H1 (cell line): Measurements from ENCODE around the gene OSTN. TPM values are rescaled to one million over a fixed set of nuclear protein-coding genes. Genes with fewer than 3 reads are reported as not detected.

Experiments used
- CTCF ChIA-PET: fragments of 300-600 bp; sonication (Branson Sonifier 250); formaldehyde crosslinking; loops from one replicate; lab custom pipeline; 2021; ENCODE audit not compliant: partially characterized antibody; lab: Charles Lee
- POLR2A ChIA-PET: fragments of 300-600 bp; sonication (Branson Sonifier 250); formaldehyde crosslinking; loops from one replicate; lab custom pipeline; 2021; ENCODE audit warnings: inconsistent platforms; ENCODE audit not compliant: partially characterized antibody; lab: Charles Lee
- DNase-seq, 2 experiments: peaks; one replicate each; pipeline versions ENCODE4 v3.0.0 to v3.0.0-alpha.2; 2010 to 2022; ENCODE audit warnings: low spot score in 2 of 2, low read depth in 1 of 2, mixed read lengths in 1 of 2
- FAIRE-seq: peaks from 2 replicates; lab custom pipeline; 2011; peaks lifted over from hg19 to GRCh38; lab: Jason Lieb, UNC
- H2AFZ ChIP-seq: 2 replicates; pipeline ENCODE4 v1.8.1; 2012; ENCODE audit warnings: low read length, inconsistent platforms
- H2AK5ac ChIP-seq: 2 replicates; pipeline ENCODE4 v1.6.1; 2013; ENCODE audit warnings: low read depth, low read length
- H2BK120ac ChIP-seq: replicated peaks from 2 replicates; pipeline ENCODE3; 2013; ENCODE audit warnings: low read depth, low read length, inconsistent platforms
- H2BK12ac ChIP-seq: 2 replicates; pipeline ENCODE4 v1.6.1; 2013; ENCODE audit warnings: low read depth, low read length
- H2BK15ac ChIP-seq: 2 replicates; pipeline ENCODE4 v1.6.1; 2013; ENCODE audit warnings: low read length
- H2BK20ac ChIP-seq: 2 replicates; pipeline ENCODE4 v1.6.1; 2013; ENCODE audit warnings: low read length
- H2BK5ac ChIP-seq: 2 replicates; pipeline ENCODE4 v1.6.1; 2013; ENCODE audit warnings: low read depth, low read length
- H3K14ac ChIP-seq: 2 replicates; pipeline ENCODE4 v1.6.1; 2013; ENCODE audit warnings: inconsistent platforms; ENCODE audit not compliant: insufficient read length
- H3K18ac ChIP-seq: 2 replicates; pipeline ENCODE4 v1.6.1; 2013; ENCODE audit warnings: low read length; ENCODE audit errors: extremely low read depth
- H3K23ac ChIP-seq: 2 replicates; pipeline ENCODE4 v1.6.1; 2013; ENCODE audit warnings: inconsistent platforms; ENCODE audit not compliant: insufficient read length
- H3K23me2 ChIP-seq: 2 replicates; pipeline ENCODE4 v1.6.1; 2013; ENCODE audit warnings: low read depth, low read length
- H3K27ac ChIP-seq: 2 replicates; pipeline ENCODE4 v1.6.1; 2011; ENCODE audit warnings: low read depth, low read length, inconsistent platforms
- H3K27me3 ChIP-seq, 4 experiments: replicated peaks in 1 of 4; 1 replicate in 1 of 4; 2 replicates in 3 of 4; pipeline versions ENCODE4 v1.6.1 to v1.8.1; 2011 to 2013; ENCODE audit warnings: low read length in 3 of 4, mild to moderate bottlenecking in 3 of 4, inconsistent platforms in 2 of 4, mixed read lengths in 2 of 4, moderate library complexity in 1 of 4; ENCODE audit not compliant: control insufficient read depth in 3 of 4, insufficient read depth in 3 of 4; ENCODE audit errors: extremely low read depth in 1 of 4
- H3K36me3 ChIP-seq, 4 experiments: 2 replicates each; pipeline versions ENCODE4 v1.6.1 to v1.8.1; 2011 to 2013; ENCODE audit warnings: mild to moderate bottlenecking in 4 of 4, low read length in 3 of 4, moderate library complexity in 2 of 4, control low read depth in 1 of 4, inconsistent platforms in 1 of 4; ENCODE audit not compliant: insufficient read depth in 4 of 4, control insufficient read depth in 2 of 4
- H3K4ac ChIP-seq: replicated peaks from 2 replicates; pipeline ENCODE3; 2013; ENCODE audit warnings: low read length, low read depth, mixed read lengths, inconsistent platforms; ENCODE audit not compliant: insufficient read length
- H3K4me1 ChIP-seq, 4 experiments: replicated peaks in 1 of 4; 1 replicate in 1 of 4; 2 replicates in 3 of 4; pipeline versions ENCODE4 v1.6.1 to v1.8.1; 2011 to 2013; ENCODE audit warnings: low read length in 3 of 4, inconsistent platforms in 2 of 4, mixed read lengths in 1 of 4; ENCODE audit not compliant: insufficient read depth in 4 of 4, control insufficient read depth in 3 of 4
- H3K4me2 ChIP-seq, 2 experiments: 2 replicates each; pipeline versions ENCODE4 v1.6.1 to v1.8.1; 2011 to 2013; ENCODE audit warnings: low read depth in 2 of 2, low read length in 2 of 2, control low read depth in 1 of 2, inconsistent platforms in 1 of 2, mild to moderate bottlenecking in 1 of 2; ENCODE audit not compliant: insufficient read depth in 1 of 2
- H3K4me3 ChIP-seq, 4 experiments: fragments of 200-600, 300-600 bp in 1 of 4; sonication (generic), shearing (Covaris generic), sonication (Bioruptor Twin) in 1 of 4; 2 replicates each; pipeline versions ENCODE4 v1.5.1 to v1.8.1; 2011 to 2016; ENCODE audit warnings: low read length in 4 of 4, low read depth in 3 of 4, control low read depth in 2 of 4, inconsistent platforms in 2 of 4, mild to moderate bottlenecking in 2 of 4, mixed read lengths in 1 of 4, moderate library complexity in 1 of 4; ENCODE audit not compliant: insufficient read depth in 2 of 4; ENCODE audit errors: extremely low read depth in 1 of 4
- H3K56ac ChIP-seq: replicated peaks from 2 replicates; pipeline ENCODE3; 2013; ENCODE audit warnings: low read depth, mild to moderate bottlenecking, mixed read lengths, low read length, inconsistent platforms; ENCODE audit not compliant: insufficient read length
- H3K79me1 ChIP-seq: 2 replicates; pipeline ENCODE4 v1.6.1; 2013; ENCODE audit warnings: low read depth, low read length, control low read depth
- H3K79me2 ChIP-seq, 2 experiments: 2 replicates each; pipeline versions ENCODE4 v1.6.1 to v1.8.1; 2012 to 2013; ENCODE audit warnings: low read length in 2 of 2, mild to moderate bottlenecking in 2 of 2, inconsistent platforms in 1 of 2; ENCODE audit not compliant: insufficient read depth in 2 of 2, control insufficient read depth in 1 of 2
- H3K9ac ChIP-seq, 4 experiments: replicated peaks in 1 of 4; 1 replicate in 1 of 4; 2 replicates in 3 of 4; pipeline versions ENCODE4 v1.6.1 to v1.8.1; 2011 to 2013; ENCODE audit warnings: low read depth in 3 of 4, low read length in 3 of 4, control low read depth in 2 of 4, mild to moderate bottlenecking in 2 of 4, moderate library complexity in 2 of 4, inconsistent platforms in 1 of 4; ENCODE audit errors: extremely low read depth in 1 of 4
- H3K9me3 ChIP-seq, 2 experiments: 2 replicates each; pipeline versions ENCODE4 v1.6.1 to v1.8.1; 2012 to 2013; ENCODE audit warnings: mild to moderate bottlenecking in 2 of 2, moderate library complexity in 2 of 2, control low read depth in 1 of 2, inconsistent platforms in 1 of 2, low read depth in 1 of 2, low read length in 1 of 2, mixed read lengths in 1 of 2; ENCODE audit not compliant: insufficient read depth in 2 of 2
- H4K20me1 ChIP-seq, 2 experiments: replicated peaks in 1 of 2; 2 replicates each; pipeline versions ENCODE3 to v1.8.1; 2011 to 2013; ENCODE audit warnings: inconsistent platforms in 2 of 2, low read length in 2 of 2, mild to moderate bottlenecking in 1 of 2; ENCODE audit not compliant: insufficient read depth in 2 of 2, control insufficient read depth in 1 of 2
- H4K5ac ChIP-seq: 2 replicates; pipeline ENCODE4 v1.6.1; 2013; ENCODE audit warnings: low read length, low read depth, mixed read lengths, inconsistent platforms; ENCODE audit not compliant: insufficient read length
- H4K8ac ChIP-seq: 2 replicates; pipeline ENCODE4 v1.8.0; 2013; ENCODE audit warnings: mild to moderate bottlenecking, moderate library complexity, low read length, inconsistent platforms; ENCODE audit not compliant: insufficient read depth; ENCODE audit errors: extremely low read depth
- H4K91ac ChIP-seq: replicated peaks from 2 replicates; pipeline ENCODE3; 2013; ENCODE audit warnings: low read length, mixed read lengths, inconsistent platforms; ENCODE audit not compliant: insufficient read length
- RFX5 ChIP-seq: IDR thresholded peaks from 2 replicates; pipeline ENCODE4 v1.6.1; 2011; ENCODE audit warnings: low read depth, low read length, improper control_type of control experiment, borderline replicate concordance
- RXRA ChIP-seq: IDR thresholded peaks from 2 replicates; pipeline ENCODE4 v1.6.1; 2011; ENCODE audit warnings: low read depth, mild to moderate bottlenecking, low read length, moderate library complexity; ENCODE audit not compliant: insufficient read depth
- TEAD4 ChIP-seq: IDR thresholded peaks from 2 replicates; pipeline ENCODE4 v1.6.1; 2012; ENCODE audit warnings: low read depth, low read length, inconsistent platforms, mixed read lengths
- WGBS, 2 experiments: shearing (Covaris generic) in 1 of 2; methylation state at CpG; one replicate each; pipeline versions ENCODE4 v1.1.6 to v1.1.7; 2013 to 2015; ENCODE audit warnings: low lambda C conversion rate in 2 of 2, mixed read lengths in 2 of 2, inconsistent platforms in 1 of 2, low coverage in 1 of 2, missing lambda C conversion rate in 1 of 2; ENCODE audit not compliant: insufficient replicate concordance in 2 of 2, insufficient coverage in 1 of 2, insufficient read length in 1 of 2; ENCODE audit errors: extremely low coverage in 1 of 2, missing lambda C conversion rate in 1 of 2; 5-methylcytosine and 5-hydroxymethylcytosine counted together
- polyA plus RNA-seq, 7 experiments: library from polyadenylated mRNA; depleted of rRNA in 3 of 7; stranded (reverse) in 5 of 7; unstranded in 2 of 7; fragments of >200 nt in 5 of 7; fragments of 200-250 nt in 2 of 7; gene quantifications; 1 replicate in 5 of 7; 2 replicates in 1 of 7; 4 replicates in 1 of 7; pipeline versions ENCODE4 v1.2.1 to v1.2.3, GENCODE V29; 2011 to 2013; ENCODE audit warnings: missing spikeins in 2 of 7, mixed read lengths in 2 of 7
- total RNA-seq: library from RNA; stranded (reverse); fragmentation: NEBNext Ultra II Directional; extraction: Animal tissue kit (Norgen Biotek cat#: 25700); gene quantifications from 2 replicates; pipeline ENCODE4 v1.2.1, GENCODE V29; 2021

The OSTN gene
- total and polyA plus RNA-seq, 2 of the 8 experiments (the other 6 are each of a cell fraction or from before 2014, with no cell fraction given): not detected

GRCh38 chr3:191221638-191222037 lies 22.6 kb downstream of the OSTN start:
- no peak overlapping the region for H4K8ac ChIP-seq
- H4K5ac ChIP-seq: no peak overlapping the region
- DNase-seq: no peak
- no peak overlapping the region for H2BK15ac ChIP-seq
- no peak for FAIRE-seq
- H3K79me2 ChIP-seq: no peaks in the 10 kb centered on the region
- no peak for TF ChIP-seq TEAD4
- TF ChIP-seq RFX5: no peak
- no peak for TF ChIP-seq RXRA
- H4K91ac ChIP-seq: no peak overlapping the region
- H2AFZ ChIP-seq: no peak overlapping the region
- H3K18ac ChIP-seq: no peak overlapping the region
- H3K9ac ChIP-seq: no peak overlapping the region
- H3K23ac ChIP-seq: no peak overlapping the region
- H3K27me3 ChIP-seq: no peaks in the 10 kb centered on the region
- no peak overlapping the region for H2BK12ac ChIP-seq
- no peak overlapping the region for H3K56ac ChIP-seq
- no peaks in the 10 kb centered on the region for H3K36me3 ChIP-seq
- H3K79me1 ChIP-seq: no peaks in the 10 kb centered on the region
- H3K9me3 ChIP-seq: no peaks in the 10 kb centered on the region
- H3K4me2 ChIP-seq: no peak overlapping the region
- H3K27ac ChIP-seq: no peak overlapping the region
- ChIA-PET CTCF (interaction anchor here (0.9 kb wide), 1 partner anchor 9 kb away, joined by 5 read pairs; no protein-coding TSS in a partner anchor), POLR2A (no interaction called here)
- H3K14ac ChIP-seq: no peak overlapping the region
- no peak overlapping the region for H3K4ac ChIP-seq
- H3K23me2 ChIP-seq: 0 out of 2 replicates have a peak, but pooled peaks cover 2% of the 10 kb centered on the region
- 82% methylated on average over 1 of the region's 1 CpG; no CpG with 5 or more reads in 1 of the 2 experiments for WGBS, 2 experiments
- no peak overlapping the region for H3K4me3 ChIP-seq
- no peak overlapping the region for H2BK120ac ChIP-seq
- H2BK5ac ChIP-seq: no peak overlapping the region
- no peaks in the 10 kb centered on the region for H4K20me1 ChIP-seq
- H3K4me1 ChIP-seq: no peaks in the 10 kb centered on the region
- no peak overlapping the region for H2BK20ac ChIP-seq
- H2AK5ac ChIP-seq: no peak overlapping the region
